GM19467 (cell line): ENCODE results near the gene ABL1.
"Not testable (repeated sequence)": the region's sequence is repeated elsewhere in the genome, so short reads cannot be mapped to it uniquely, and the experiment has no call there.

Experiments used
- ATAC-seq: cut with Tn5 transposase; IDR thresholded peaks from one replicate; pipeline ENCODE4 v1.9.1; 2021; ENCODE audit warnings: mild to moderate bottlenecking, moderate library complexity; ENCODE audit not compliant: unreplicated experiment

Gene ABL1

DNA sequence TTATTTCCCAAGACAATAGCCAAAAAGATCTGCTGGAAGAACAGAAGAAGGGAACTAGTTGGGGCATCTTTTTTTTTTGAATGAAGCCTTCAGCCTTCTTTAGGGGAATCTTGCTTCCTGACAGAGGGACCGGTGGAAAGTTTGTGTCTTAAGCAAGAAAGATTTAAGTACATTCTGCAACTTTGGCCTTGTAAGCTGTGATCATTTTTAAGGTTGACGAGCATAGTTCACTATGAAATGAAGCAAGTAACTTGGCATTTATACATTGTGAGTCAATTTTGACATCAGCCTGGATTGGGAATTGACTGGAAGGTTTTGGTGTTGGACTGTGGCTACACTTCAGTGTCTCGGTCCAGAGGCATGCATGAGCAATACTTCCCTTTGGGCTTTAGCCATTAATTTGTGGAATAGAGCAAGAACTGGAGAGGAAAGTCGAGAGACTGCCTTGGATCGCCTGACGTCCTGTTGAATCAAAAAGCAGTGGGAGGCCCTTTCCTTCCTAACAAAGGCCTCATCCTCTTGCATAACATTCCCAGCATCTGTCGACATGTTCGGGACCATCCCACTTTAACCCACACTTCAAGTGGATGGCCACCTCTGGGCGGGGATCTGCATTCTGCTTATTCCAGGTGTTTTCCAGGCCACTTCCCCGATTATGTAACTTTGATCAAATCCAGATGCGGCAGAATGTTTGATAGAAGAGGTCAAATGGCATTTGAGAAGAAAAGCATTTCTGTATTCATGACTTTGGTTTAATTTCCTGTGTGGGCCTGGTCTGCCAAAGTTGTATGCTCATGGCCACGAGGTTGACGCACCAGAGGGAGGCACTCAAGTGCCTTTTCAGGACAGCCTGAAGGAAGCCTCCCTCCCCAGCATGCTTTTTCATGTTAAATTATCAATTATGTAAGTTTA is 12.5 kb downstream of the ABL1 start:
- no peak for ATAC-seq

DNA sequence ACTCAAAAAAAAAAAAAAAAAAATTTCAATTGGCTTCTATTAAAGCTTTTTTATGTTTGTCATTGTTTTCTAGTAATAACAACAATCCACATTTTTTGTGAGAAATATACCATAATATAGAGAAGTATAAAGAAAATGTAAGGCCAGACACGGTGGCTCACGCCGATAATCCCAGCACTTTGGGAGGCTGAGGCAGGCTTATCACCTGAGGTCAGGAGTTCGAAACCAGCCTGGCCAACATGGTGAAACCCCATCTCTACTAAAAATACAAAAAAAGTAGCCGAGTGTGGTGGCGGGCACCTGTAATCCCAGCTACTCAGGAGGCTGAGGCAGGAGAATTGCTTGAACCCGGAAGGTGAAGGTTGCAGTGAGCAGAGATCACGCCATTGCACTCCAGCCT is 13.5 kb downstream of the ABL1 start:
- not testable (repeated sequence) for ATAC-seq

DNA sequence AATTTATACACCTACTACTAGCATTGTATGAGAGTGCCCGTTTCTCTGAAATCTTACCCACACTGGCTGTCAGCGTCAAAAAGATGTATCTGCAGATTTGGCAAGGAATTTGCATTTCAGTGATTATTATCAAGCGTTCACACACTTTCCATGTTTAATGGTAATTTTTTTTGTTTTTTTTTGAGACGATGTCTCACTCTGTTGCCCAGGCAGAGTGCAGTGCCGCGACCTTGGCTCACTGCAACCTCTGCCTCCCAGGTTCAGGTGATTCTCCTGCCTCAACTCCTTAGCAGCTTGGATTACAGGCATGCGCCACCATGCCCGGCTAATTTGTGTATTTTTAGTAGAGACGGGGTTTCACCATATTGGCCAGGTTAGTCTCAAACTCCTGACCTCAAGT is 14.3 kb downstream of the ABL1 start:
- ATAC-seq: no peak

DNA sequence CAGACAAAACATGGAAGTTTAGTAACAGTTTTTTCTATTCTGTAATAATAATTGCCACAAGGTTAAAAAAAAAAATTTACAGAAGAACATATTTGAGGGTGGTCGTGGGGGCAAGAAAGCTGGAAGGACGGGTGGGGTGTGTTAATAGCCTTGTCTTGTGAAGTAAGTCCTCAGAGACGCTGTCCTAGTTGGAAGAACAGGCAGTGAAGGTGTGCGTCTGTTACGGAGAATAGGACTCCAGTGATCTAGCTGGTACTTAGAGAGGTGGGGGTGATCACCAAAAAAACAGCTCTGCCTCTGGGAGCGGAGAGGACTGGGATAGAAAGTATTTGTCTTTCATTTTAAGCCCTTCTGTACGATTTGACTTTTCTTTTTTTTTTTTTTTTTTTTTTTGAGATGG is 17.7 kb downstream of the ABL1 start:
- ATAC-seq: no peak

DNA sequence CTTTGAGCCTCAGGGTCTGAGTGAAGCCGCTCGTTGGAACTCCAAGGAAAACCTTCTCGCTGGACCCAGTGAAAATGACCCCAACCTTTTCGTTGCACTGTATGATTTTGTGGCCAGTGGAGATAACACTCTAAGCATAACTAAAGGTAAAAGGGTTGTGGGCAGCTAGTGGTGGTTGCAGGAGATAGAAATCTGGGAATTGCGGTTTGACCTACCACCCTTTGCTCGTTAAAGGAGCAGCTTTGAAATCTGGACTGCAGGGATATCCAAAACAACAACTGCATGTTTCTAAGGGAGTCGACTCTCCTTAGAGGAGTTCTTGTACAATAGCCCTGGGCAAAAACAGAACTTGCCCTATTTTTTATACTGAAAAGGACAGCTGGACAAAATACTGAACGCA is 19.0 kb downstream of the ABL1 start:
- no peak for ATAC-seq

DNA sequence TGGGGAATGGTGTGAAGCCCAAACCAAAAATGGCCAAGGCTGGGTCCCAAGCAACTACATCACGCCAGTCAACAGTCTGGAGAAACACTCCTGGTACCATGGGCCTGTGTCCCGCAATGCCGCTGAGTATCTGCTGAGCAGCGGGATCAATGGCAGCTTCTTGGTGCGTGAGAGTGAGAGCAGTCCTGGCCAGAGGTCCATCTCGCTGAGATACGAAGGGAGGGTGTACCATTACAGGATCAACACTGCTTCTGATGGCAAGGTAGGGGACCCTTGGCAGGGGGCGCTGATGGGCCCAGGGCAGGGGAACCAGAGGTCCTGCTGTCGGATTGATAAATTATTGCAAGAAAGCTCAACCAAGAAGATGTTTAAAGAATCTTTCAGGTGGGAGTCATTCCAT is 19.8 kb downstream of the ABL1 start:
- no peak for ATAC-seq

DNA sequence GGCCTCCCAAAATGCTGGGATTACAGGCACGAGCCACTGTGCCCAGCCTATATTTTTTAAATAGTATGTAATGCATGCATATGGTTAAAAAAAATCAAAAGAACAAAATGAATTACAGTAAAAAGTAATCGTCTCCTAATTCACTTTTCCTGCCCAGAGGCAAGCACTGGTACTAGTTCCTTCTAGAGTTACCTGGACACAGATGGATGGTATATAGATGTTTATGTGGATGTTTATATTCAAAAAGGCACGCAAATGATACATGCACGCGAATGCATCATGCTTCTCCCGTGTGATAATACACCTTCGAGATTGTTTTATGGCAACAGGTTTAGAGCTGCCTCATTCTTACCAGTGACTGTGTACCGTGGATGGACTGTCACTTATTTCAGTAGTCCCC is 21.4 kb downstream of the ABL1 start:
- no peak for ATAC-seq

DNA sequence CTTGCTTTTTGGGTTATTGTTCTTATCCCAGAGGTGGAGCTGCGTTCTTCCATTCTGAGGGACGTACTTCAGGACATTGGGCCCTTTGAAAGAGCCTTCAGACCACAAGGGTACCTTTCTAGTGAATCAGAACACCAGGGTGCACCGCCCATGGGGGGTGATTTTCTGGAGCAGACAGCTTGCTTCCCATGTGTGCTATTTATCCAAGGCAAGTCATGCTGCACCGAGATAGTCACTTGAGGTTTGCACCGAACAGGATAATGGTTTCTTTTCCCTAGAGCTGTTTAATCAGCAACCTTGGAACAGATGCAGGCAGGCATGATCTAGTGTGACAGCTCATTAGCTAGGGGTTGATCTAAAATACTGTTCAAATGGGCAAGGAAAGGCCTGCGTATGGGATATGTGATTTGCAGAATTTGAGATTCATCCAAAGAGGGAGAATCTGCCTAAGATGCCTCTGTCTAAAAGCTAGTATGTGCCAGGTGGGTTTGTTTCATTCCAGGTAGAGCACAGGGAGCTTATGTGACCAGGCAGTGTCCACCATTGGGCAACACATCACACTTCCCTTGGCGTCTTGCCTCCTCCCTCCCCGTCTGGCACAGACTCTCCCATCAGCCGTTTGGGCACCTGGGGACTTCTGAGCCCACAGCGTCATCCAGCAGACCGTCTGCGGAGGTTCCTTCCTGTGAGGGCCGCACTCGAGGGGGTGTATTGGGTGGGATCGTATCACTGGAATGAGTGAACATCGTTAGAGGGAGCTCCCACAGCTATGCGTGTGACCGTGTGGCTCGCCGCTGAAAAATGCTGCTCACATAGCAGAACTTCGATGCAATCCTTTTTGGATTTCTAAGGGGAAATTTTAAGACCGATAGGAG is 23.0 kb downstream of the ABL1 start:
- no peak for ATAC-seq

DNA sequence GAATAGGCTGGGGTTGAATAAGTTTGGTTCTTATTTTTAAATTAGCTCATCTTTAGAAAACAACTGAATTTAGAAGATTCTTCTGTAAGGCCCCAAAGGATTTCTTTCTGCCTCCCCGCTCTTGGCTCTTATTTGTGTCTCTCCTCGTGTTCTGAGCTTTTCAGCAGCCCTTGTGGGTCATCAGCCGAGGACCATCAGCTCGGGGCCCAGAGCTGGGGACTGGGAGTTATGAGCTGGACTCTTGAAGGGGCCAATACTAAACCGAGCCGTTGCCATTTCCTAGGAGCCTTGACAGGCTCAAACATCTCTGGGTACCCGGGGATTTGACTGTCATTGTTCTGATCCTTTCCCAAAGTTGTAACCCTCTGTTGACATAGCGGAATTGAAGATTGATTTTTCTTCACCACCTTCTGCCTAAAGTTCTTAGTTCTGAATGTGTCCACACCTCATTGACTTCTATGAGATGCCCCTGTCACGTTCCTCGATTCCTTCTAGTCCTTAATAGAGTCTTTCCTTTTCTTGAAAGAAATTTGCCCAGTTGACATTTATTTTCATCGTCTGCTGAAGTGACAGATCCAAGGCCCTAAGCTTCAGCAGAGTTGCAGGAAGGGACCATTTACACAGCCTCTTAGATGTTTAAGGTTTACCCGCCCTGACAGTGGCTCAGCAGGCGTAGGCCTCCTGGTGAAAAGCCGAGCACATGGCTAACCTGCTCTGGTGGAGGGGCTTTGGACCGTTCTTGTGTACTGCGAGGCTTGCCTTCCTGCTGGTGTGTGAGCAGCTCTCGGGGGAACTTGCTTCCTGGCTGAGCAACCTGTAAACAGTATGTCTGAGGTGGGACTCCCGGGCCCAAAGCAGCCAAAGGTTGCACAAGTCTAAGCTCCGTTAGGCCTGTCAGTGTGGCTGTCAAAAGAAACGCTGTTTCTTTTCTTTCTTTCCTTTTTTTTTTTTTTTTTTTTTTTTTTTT is 24.0 kb downstream of the ABL1 start:
- ATAC-seq: no peak

DNA sequence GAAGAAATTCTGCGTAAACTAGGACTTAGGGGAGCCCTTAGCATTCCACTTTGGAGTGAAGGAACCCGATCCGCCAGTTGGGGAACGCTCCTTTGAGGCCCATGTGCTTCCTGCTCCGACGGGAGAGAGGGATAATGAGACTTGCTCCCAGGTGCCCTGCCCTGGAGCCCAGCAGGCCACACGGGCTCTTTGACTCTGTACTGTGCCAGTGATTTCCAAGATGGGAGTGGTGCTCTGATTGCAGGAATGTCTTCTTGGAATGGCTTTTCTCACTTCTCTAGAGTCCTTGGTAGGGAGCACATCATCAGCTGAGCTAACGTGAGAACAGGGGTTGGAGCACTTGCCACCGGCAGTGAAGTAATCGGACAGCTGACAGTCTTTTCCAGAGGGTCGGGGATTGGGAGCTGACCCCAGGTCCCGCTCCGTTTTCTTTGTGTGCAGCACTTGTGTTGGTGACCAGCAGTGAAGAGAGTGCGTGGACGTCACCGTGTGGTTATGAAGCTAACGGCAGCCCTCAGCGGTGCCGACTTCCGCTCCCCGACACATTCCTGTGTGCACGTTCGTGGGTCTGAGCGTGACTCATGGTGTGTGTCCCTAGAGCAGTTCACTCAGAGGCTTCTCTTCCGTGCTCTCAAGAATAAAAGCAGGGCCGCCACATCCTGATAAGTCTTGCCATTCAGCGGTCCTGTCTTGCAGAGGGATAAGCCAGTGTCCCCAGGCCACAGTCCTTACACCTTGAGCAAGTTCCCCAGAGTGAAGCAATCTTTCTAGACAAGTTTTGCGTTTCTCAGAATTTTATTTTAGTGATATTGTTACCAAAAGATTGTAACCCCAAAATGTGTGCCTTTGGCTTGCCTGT is 25.6 kb downstream of the ABL1 start:
- no peak for ATAC-seq

DNA sequence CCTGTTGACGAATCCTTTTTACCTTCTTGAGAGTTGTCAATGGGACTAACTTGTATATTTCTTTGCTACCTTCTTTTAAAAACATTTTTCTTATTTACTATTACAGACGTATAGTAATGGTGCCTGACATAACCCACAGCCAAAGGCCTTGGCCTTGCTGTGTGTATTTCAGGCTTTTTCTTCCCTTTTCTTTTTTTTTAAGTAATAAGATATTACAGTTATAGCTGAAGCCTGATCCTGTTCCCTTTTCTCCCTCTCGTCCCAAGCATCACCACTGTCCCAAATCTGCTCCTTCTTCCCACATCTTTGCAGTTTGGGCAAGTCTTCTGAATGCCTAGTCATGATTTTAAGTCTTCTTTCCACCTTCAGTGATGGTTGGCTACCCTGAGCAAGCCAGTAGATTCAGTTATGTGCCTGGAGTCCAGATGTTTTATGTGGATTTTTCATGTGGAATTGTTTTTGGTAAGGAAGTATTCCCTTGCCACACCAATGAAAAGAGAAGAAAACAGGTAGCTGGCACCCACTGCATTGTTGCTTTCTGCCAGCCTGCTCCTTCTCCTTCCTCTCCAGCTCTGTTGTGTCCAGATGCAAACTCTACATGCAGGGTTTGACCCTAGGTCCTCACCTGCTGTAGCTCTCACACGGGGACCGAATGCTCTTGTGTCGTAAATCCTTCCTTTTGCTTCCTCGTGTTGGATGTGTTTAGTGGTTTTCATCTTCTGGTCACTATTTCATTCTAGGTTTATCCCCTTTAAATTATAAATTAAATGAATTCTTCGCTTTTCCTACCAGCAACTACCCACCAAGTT is 26.5 kb downstream of the ABL1 start:
- no peak for ATAC-seq

DNA sequence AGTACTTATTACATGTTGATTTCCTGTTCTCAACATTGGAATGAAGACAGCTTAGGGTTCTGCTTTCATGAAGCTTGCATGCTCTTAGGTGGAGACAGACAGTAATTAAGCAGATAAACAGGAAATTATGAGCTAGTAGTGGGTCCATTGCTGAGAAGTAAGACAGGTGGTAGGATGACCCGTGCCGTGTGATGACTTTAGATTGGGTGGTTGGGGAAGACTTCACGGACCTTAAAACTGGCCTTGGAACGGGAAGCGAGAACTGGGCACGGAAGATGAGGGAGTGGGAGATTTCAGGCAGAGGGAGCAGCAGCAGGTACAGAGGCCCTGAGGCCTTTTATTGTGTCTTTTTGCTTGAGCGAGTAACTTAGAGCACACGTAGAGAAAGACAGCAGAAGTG is 27.2 kb downstream of the ABL1 start:
- no peak for ATAC-seq

DNA sequence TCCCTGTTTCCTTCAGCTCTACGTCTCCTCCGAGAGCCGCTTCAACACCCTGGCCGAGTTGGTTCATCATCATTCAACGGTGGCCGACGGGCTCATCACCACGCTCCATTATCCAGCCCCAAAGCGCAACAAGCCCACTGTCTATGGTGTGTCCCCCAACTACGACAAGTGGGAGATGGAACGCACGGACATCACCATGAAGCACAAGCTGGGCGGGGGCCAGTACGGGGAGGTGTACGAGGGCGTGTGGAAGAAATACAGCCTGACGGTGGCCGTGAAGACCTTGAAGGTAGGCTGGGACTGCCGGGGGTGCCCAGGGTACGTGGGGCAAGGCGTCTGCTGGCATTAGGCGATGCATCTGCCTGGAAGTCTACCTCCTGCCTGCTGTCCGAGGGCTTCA is 27.7 kb downstream of the ABL1 start:
- no peak for ATAC-seq

DNA sequence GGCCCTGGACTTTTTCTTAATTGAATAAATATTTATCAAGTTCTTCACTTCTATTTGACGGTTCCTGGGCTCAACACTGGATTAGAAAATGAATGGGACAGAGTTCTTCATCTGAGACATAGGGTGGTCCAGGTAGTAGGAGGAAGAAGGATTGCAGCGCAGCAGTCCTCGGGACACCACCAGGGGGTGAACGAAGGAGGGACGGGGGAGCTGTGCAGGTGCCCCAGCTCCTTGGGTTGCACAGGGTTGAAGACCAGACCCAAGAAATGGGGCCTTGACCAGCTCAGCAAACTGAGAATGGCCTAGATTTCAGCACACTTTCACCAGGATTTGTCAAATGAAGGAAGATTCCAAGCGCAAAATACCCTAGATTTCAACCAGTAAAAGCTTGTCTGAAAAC is 29.5 kb downstream of the ABL1 start:
- no peak for ATAC-seq

DNA sequence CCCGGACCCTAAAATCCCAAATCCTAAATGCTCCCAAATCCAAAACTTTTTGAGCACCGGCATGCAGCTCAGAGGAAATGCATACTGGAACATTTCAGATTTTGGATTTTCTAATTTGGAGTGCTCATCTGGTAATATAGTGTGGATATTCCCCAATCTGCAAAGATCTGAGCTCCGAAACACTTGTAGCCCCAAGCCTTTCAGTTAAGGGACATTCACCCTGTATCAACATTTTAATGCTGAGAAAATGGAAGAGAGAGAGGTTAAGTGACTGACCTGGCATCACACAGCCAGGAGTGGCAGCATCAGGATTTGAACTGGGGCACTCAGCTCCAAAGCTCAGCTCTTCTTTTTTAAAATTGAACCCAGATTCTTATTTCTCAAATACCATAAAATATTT is 30.9 kb downstream of the ABL1 start:
- no peak for ATAC-seq

DNA sequence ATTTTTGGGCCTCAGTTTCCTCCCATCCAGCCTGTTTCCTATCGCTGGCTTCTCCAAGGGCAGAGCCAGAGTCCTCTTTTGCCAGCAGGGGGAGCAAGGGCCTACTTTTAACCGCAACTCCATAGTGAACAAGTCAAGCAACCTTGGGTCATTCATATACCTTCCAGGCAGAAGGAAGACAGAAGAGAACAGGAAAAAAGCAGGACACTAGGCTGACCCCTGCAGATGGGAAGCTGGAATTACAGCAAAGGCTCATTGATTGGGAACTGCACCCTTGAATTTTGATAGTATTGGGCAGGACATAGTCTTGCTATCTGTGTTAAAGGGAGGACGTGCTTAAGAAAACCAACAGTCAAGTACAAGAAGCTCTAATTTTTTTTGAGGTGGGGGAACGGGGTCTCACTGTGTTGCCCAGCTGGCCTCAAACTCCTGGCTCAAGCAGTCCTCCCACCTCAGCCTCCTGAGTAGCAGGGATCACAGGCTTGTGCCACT is 31.5 kb downstream of the ABL1 start:
- no peak for ATAC-seq

DNA sequence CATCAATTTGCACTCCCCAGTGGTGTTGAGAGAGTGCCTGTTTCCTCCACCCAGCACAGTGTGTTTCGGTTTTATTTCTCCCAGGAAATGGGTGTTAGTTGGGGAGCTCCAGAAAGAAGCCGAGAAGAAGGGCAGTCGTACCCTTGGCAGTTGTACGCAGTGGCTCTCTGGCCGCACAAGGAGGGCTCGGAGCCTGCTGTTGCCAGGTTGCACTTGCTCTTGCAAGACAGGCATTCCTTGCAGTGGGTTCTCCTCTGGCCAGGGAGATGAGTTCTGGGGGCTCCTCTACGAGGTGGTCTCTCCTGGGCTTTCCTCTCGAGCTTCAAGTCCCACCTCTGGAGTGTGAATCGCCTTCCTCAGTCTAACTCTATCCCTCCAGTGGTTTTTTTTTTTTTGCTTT is 32.5 kb downstream of the ABL1 start:
- ATAC-seq: no peak

DNA sequence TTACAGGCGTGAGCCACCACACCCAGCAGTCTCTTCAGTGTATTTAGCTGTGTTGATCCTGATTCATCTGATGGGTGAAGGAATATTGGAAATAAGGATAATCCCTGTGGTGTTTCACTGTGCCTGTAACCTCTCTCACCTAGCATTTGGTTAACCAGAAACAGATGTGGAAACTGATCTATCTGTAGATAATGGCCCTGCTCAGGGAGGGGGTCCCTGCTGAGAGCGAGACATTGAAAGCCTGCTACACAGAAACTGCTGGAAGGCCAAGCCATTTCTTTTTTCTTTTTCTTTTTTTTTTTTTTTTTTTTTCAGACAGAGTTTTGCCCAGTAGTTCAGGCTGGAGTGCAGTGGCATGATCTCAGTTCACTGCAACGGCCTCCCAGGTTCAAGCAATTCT is 33.2 kb downstream of the ABL1 start:
- no peak for ATAC-seq

DNA sequence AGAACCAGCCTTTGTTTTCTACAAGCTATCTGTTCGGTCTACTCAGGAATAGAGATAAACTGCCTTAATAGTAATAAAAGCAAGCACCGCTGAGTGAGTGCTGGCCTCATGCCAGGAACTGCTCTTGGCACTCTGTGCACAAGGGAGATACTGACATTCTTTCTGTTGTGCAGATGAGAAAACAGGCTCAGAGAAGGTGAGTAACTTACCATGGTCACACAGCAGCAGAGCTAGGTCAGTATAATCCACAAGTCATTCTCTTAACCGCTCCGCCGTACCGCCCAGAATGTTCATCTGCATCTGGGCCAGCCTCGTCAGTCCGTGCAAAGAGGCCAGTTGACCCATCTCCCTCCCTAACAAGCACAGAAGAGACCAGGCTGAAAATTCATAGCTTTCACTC is 34.2 kb downstream of the ABL1 start:
- no peak for ATAC-seq
